Umbilical cord (tissue), 2 donors: ENCODE results near the gene UBN2. TPM values are rescaled to one million over a fixed set of nuclear protein-coding genes. Genes with fewer than 3 reads are reported as not detected.
"Not testable (repeated sequence)": the region's sequence is repeated elsewhere in the genome, so short reads cannot be mapped to it uniquely, and the experiment has no call there.

Experiments
- DNase-seq: peaks from one replicate; pipeline ENCODE4 v3.0.0-alpha.2; 2015; ENCODE audit warnings: low spot score
- total RNA-seq: library from RNA; depleted of rRNA; stranded (reverse); fragments of >200 nt; gene quantifications from one replicate; pipeline ENCODE4 v1.2.3, GENCODE V29; 2014; ENCODE audit warnings: low replicate concordance; ENCODE audit not compliant: insufficient read depth

The UBN2 gene
- total RNA-seq, 1 donor from 2014 or later, result 21.9 TPM

- no peak for DNase-seq
Observed at GRCh38 chr7:139294951-139295575, 64.0 kb downstream of the UBN2 start.

- DNase-seq, result no peak
Observed at GRCh38 chr7:139297795-139298194, 66.8 kb downstream of the UBN2 start.

GRCh38 chr7:139299296-139299695 lies 68.3 kb downstream of the UBN2 start:
- no peak for DNase-seq

GRCh38 chr7:139300390-139300789 lies 69.4 kb downstream of the UBN2 start:
- DNase-seq, result no peak

- DNase-seq, result peak; percentile 25
Observed at GRCh38 chr7:139304517-139304916, 73.5 kb downstream of the UBN2 start.

- no peak for DNase-seq
Observed at GRCh38 chr7:139317939-139318505, 87.0 kb downstream of the UBN2 start.

GRCh38 chr7:139321071-139321745 lies 90.2 kb downstream of the UBN2 start:
- no peak for DNase-seq

GRCh38 chr7:139324709-139325108 lies 93.7 kb downstream of the UBN2 start:
- DNase-seq, result not testable (repeated sequence)

- peak; percentile 54 for DNase-seq
Observed at GRCh38 chr7:139328375-139328774, 97.3 kb downstream of the UBN2 start.

GRCh38 chr7:139329119-139329518 lies 98.1 kb downstream of the UBN2 start:
- DNase-seq, result no peak

GRCh38 chr7:139330333-139331030 lies 99.4 kb downstream of the UBN2 start:
- no peak for DNase-seq

- DNase-seq, result no peak
Observed at GRCh38 chr7:139332697-139333359, 101.8 kb downstream of the UBN2 start.

- DNase-seq, result not testable (repeated sequence)
Observed at GRCh38 chr7:139333443-139333842, 102.4 kb downstream of the UBN2 start.

- no peak for DNase-seq
Observed at GRCh38 chr7:139334399-139335150, 103.5 kb downstream of the UBN2 start.

GRCh38 chr7:139339025-139339424 lies 108.0 kb downstream of the UBN2 start:
- no peak for DNase-seq

GRCh38 chr7:139339698-139340036 lies 108.6 kb downstream of the UBN2 start:
- DNase-seq, result no peak

GRCh38 chr7:139340037-139340807 lies 109.2 kb downstream of the UBN2 start:
- peak; percentile 100 for DNase-seq

- DNase-seq, result no peak
Observed at GRCh38 chr7:139340808-139341057, 109.7 kb downstream of the UBN2 start.

GRCh38 chr7:139341058-139341775 lies 110.2 kb downstream of the UBN2 start, which contains the start of gene FMC1:
TSS of gene FMC1 (plus strand) at chr7:139341337. CDS start at chr7:139341385, 48 bp downstream.
- DNase-seq, result peak; percentile 97

GRCh38 chr7:139341776-139342226 lies 110.8 kb downstream of the UBN2 start:
- no peak for DNase-seq
